ENCODE data around the gene EXOC6.

DNA sequence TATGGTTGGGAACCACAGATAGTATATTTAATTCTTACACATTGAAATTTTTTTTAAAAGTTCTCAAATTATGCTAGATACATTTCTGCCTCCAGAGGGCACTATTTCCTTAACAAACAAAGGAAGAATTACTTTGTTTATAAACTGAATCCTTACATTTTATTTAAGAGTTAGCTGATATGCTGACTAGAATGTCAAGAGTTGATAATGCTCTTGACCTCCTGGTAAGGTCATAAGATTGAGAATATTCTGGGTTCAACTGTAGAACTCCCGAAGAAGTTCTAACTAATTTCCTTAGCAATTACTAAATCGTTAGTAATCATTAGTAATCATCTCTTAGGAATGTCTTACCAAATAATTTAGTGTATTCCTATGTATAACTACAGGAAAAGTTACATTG is 117.0 kb downstream of the EXOC6 start:
- TF ChIP-seq, protein P1, sequence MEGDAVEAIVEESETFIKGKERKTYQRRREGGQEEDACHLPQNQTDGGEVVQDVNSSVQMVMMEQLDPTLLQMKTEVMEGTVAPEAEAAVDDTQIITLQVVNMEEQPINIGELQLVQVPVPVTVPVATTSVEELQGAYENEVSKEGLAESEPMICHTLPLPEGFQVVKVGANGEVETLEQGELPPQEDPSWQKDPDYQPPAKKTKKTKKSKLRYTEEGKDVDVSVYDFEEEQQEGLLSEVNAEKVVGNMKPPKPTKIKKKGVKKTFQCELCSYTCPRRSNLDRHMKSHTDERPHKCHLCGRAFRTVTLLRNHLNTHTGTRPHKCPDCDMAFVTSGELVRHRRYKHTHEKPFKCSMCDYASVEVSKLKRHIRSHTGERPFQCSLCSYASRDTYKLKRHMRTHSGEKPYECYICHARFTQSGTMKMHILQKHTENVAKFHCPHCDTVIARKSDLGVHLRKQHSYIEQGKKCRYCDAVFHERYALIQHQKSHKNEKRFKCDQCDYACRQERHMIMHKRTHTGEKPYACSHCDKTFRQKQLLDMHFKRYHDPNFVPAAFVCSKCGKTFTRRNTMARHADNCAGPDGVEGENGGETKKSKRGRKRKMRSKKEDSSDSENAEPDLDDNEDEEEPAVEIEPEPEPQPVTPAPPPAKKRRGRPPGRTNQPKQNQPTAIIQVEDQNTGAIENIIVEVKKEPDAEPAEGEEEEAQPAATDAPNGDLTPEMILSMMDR (conservative IDR thresholded peaks at IDR 0.05; ENCODE audit: low read length) = peak; percentile 94
- TF ChIP-seq EZH2phosphoT487 (IDR thresholded peaks at IDR 0.05; ENCODE audit: borderline replicate concordance, low read depth, low read length) = no peak
